Tibial nerve (tissue), 4 donors: ENCODE results near the gene C1orf56. TPM values are rescaled to one million over a fixed set of nuclear protein-coding genes. Genes with fewer than 3 reads are reported as not detected.

Experiments
- DNase-seq, 2 donors: peaks; one replicate each; pipeline ENCODE4 v3.0.0-alpha.2; 2019; ENCODE audit warnings: low spot score in 2 of 2
- H3K27ac ChIP-seq, 4 donors: fragments of 200-600 bp; sonication (generic) in 3 of 4; one replicate each; pipeline ENCODE4 v1.5.1; 2017 to 2019; ENCODE audit warnings: mild to moderate bottlenecking in 1 of 4
- H3K27me3 ChIP-seq, 2 donors: fragments of 200-600 bp; sonication (generic) in 1 of 2; one replicate each; pipeline versions ENCODE4 v1.5.1 to v1.6.0; 2017 to 2019
- H3K36me3 ChIP-seq, 3 donors: fragments of 200-600 bp; sonication (generic); one replicate each; pipeline ENCODE4 v1.5.1; 2018 to 2019
- H3K4me1 ChIP-seq, 4 donors: fragments of 200-600 bp; sonication (generic) in 3 of 4; one replicate each; pipeline ENCODE4 v1.5.1; 2017 to 2019
- H3K4me3 ChIP-seq, 4 donors: fragments of 200-600 bp; sonication (generic) in 3 of 4; one replicate each; pipeline ENCODE4 v1.5.1; 2017 to 2019; ENCODE audit warnings: mild to moderate bottlenecking in 1 of 4, moderate library complexity in 1 of 4
- H3K9me3 ChIP-seq, 4 donors: fragments of 200-600 bp; sonication (generic) in 3 of 4; one replicate each; pipeline ENCODE4 v1.5.1; 2017 to 2019
- CTCF ChIP-seq, 5 experiments: fragments of 200-600 bp in 3 of 5; fragments of 450-650 bp in 2 of 5; sonication (generic) in 3 of 5; IDR thresholded peaks; one replicate each; pipeline ENCODE4 v1.5.1; 2016 to 2019; ENCODE audit warnings: antibody characterized with exemption in 5 of 5, mild to moderate bottlenecking in 3 of 5, moderate library complexity in 2 of 5
- EP300 ChIP-seq, 2 donors: sonication (generic); formaldehyde crosslinking; IDR thresholded peaks; one replicate each; pipeline ENCODE4 v1.6.1; 2017; ENCODE audit warnings: antibody characterized with exemption in 2 of 2, mild to moderate bottlenecking in 1 of 2
- POLR2A ChIP-seq, 2 donors: fragments of 450-650 bp; IDR thresholded peaks; one replicate each; pipeline ENCODE4 v1.6.1; 2017; ENCODE audit warnings: antibody characterized with exemption in 2 of 2, mild to moderate bottlenecking in 2 of 2, moderate library complexity in 2 of 2
- whole genome bisulfite sequencing, 2 donors: methylation state at CpG; one replicate each; pipeline ENCODE4 v1.1.5; 2018; 5-methylcytosine and 5-hydroxymethylcytosine counted together
- total RNA-seq, 4 donors: library from RNA; depleted of rRNA; stranded (reverse); fragments of >200 nt; gene quantifications; one replicate each; pipeline ENCODE4 v1.1.0, GENCODE V29; 2016

C1orf56 gene
- total RNA-seq, 4 donors from 2014 or later = 5.0 to 9.6 (median 6.5) TPM

- DNase-seq = peak; percentile 54 to 79
- WGBS, 2 donors = 0 to 2% methylated on average over 18 of the region's 18 CpGs
These were observed 41.1 kb upstream of the C1orf56 start, which contains the start of gene MINDY1 for GRCh38 chr1:151006327-151007052. MINDY1 (minus strand) TSS chr1:151006902; CDS start chr1:151002617, 4,285 bp downstream.

DNA sequence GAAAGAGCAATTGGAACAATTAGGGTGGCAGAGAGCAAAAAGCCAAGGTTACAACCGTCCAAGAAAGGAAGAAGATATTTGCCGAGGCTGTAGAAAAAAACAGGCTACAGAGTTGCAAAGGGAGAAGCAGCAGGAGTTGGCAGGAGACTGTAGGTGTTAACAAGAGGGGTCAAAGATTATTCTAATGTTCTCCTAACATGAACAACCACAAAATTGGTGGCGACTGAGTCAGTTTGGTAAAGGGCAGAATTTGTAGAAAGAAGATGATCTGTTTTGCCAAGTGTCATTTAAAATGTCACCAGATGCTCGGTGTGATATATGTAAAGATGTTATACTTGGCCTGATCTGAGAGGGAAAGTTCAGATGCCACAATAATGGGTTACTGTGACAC lies 39.7 kb upstream of the C1orf56 start:
- H3K4me3 ChIP-seq = peak overlapping the region in 3 of 4 donors; percentile 62 to 73 (median 66)
- WGBS, 2 donors = 10 to 14% methylated on average over 4 of the region's 4 CpGs

More at GRCh38 chr1:151006327-151007052, 41.1 kb upstream of the C1orf56 start, which contains the start of gene MINDY1:
- peak within 1 kb of the TSS; percentile 52 to 71 (median 64) for H3K4me3 ChIP-seq
- peak; percentile 42 to 77 (median 64) for TF ChIP-seq CTCF (IDR thresholded peaks at IDR 0.05)
- peak; percentile 6 to 95 for TF ChIP-seq EP300 (IDR thresholded peaks at IDR 0.05)
- TF ChIP-seq POLR2A (IDR thresholded peaks at IDR 0.05) = peak; percentile 48 to 67
- H3K9me3 ChIP-seq = no peaks in the 10 kb centered on the region
- H3K4me1 ChIP-seq = peaks cover 0 to 84% (median 52%) of the 10 kb centered on the region in 4 donors
- H3K27me3 ChIP-seq = no peaks in the 10 kb centered on the region
- peak within 1 kb of the TSS; percentile 83 to 96 (median 91) for H3K27ac ChIP-seq
- H3K36me3 ChIP-seq = peaks cover 0 to 11% (median 0%) of the 10 kb centered on the region in 3 donors

DNA sequence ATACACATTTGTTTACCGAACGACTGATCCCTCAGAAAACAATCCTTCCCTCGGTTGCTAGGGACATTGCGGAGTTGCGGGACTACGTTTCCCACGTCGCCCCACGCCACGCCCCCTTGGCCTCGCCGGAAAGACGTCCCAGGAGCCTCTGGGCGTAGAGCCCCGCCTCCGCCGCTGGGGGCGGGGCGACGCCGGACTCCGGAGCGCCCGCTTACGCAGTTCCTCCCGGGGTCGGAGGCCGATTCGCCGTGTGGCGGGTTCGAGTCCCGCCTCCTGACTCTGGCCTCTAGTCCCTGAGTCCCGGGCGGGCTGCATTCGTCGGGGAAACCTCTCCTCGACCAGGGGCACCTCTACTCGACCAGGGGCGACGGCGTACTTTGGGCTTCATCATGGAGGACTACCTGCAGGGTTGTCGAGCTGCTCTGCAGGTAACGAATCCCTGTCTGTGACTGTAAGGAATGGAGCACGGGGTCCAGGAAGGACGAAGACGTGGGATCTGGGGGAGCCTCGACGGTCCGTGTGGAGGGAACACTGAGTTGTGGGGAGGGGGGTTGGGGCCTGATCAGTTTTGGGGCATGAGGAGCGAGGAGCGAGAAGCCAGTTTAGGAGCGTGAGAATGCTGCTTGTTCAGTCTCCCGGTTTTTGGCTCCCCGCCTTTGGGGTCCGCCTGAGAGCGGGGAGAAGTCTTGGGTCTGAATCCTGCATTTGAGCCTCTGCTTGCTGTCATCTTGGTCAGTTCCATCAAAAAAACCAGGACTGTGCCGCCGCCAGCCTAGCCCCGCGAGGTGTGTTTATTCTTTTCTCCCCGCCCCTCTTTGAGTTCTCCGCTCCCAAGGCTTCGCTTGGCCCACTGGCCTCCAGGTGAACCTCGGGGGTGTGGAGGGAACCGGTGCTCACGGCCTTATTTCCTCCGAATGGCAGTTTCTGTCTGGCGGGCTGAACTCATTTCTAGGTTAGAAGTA lies 39.0 kb upstream of the C1orf56 start, which contains the start of gene PRUNE1:
Gene PRUNE1 (plus strand): TSS at position 206 of the 962 bp plus-strand sequence. CDS start 184 bp downstream, at position 390.
- no peaks in the 10 kb centered on the region for H3K36me3 ChIP-seq
- peaks cover 0 to 84% (median 48%) of the 10 kb centered on the region in 4 donors for H3K4me1 ChIP-seq
- TF ChIP-seq POLR2A (IDR thresholded peaks at IDR 0.05) (peak; percentile 38 to 84), EP300 (IDR thresholded peaks at IDR 0.05) (peak; percentile 91 to 95), CTCF (IDR thresholded peaks at IDR 0.05) (peak in 3 of 5 experiments; percentile 22 to 54 (median 49))
- peak; percentile 88 to 91 for DNase-seq
- peak within 1 kb of the TSS; percentile 62 to 81 (median 70) for H3K4me3 ChIP-seq
- WGBS, 2 donors = 1% methylated on average over 48 to 54 of the region's 69 CpGs
- H3K27me3 ChIP-seq = no peaks in the 10 kb centered on the region
- no peaks in the 10 kb centered on the region for H3K9me3 ChIP-seq
- H3K27ac ChIP-seq = peak within 1 kb of the TSS; percentile 83 to 96 (median 91)

More for the DNA sequence above, 39.7 kb upstream of the C1orf56 start:
- TF ChIP-seq CTCF (IDR thresholded peaks at IDR 0.05) = no peak
- no peak for TF ChIP-seq EP300 (IDR thresholded peaks at IDR 0.05)
- H3K36me3 ChIP-seq = no peaks in the 10 kb centered on the region
- H3K27ac ChIP-seq = peak overlapping the region; percentile 83 to 96 (median 91)
- H3K27me3 ChIP-seq = no peaks in the 10 kb centered on the region
- no peaks in the 10 kb centered on the region for H3K9me3 ChIP-seq
- no peak for DNase-seq
- H3K4me1 ChIP-seq = peaks cover 0 to 84% (median 50%) of the 10 kb centered on the region in 4 donors

DNA sequence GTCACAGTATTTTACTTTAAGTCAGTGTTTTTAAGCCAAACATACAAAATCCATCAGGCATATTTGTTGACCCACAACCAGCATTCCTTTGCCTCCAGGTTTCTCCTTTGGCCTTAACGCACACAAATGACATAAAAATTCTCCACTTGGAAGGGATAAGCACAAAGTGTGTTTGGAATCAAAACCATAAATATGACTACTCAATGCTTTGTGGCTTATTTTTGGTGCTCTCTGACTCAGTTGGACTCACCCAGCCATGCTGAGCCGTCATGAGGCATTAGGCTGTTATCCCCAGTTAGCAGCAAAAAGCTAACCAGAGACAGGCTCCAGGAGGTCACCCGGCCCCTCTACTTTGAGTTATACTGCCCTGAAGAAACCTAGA lies 38.4 kb upstream of the C1orf56 start:
- peaks cover 0 to 81% (median 47%) of the 10 kb centered on the region in 4 donors for H3K4me1 ChIP-seq
- H3K27ac ChIP-seq = peak overlapping the region; percentile 83 to 96 (median 91)
- H3K27me3 ChIP-seq = no peaks in the 10 kb centered on the region
- peak overlapping the region; percentile 62 to 81 (median 70) for H3K4me3 ChIP-seq
- no peaks in the 10 kb centered on the region for H3K36me3 ChIP-seq
- TF ChIP-seq CTCF (IDR thresholded peaks at IDR 0.05) (no peak), EP300 (IDR thresholded peaks at IDR 0.05) (no peak), POLR2A (IDR thresholded peaks at IDR 0.05) (no peak)
- no peaks in the 10 kb centered on the region for H3K9me3 ChIP-seq
- no peak for DNase-seq
- 35 to 40% methylated on average over 3 of the region's 3 CpGs for WGBS, 2 donors
